WERI-Rb-1 (cell line): ENCODE results near the gene EID2B.
A peak's percentile ranks its signal among the peaks of the same experiment; 100 is the strongest.

Experiments used
- DNase-seq: peaks from one replicate; pipeline ENCODE4 v3.0.0-alpha.2; 2020
- H3K27ac ChIP-seq: fragments of 250-450 bp; sonication (Bioruptor Pico); 2 replicates; pipeline ENCODE4 v1.5.1; 2020; ENCODE audit warnings: mild to moderate bottlenecking, moderate library complexity
- H3K27me3 ChIP-seq: fragments of 250-450 bp; sonication (Bioruptor Pico); 2 replicates; pipeline ENCODE4 v1.5.1; 2021; ENCODE audit warnings: mild to moderate bottlenecking, low read depth, moderate library complexity; ENCODE audit not compliant: insufficient read depth, severe bottlenecking
- H3K36me3 ChIP-seq: fragments of 250-450 bp; sonication (Bioruptor Pico); 2 replicates; pipeline ENCODE4 v1.5.1; 2020; ENCODE audit warnings: mild to moderate bottlenecking, moderate library complexity
- H3K4me3 ChIP-seq: 2 replicates; pipeline ENCODE4 v1.5.1; 2011; ENCODE audit warnings: low read depth, mild to moderate bottlenecking, control low read depth, low read length
- H3K9me3 ChIP-seq: fragments of 250-450 bp; sonication (Bioruptor Pico); 2 replicates; pipeline ENCODE4 v1.5.1; 2021; ENCODE audit warnings: mild to moderate bottlenecking, moderate library complexity; ENCODE audit not compliant: severe bottlenecking
- TF ChIP-seq, protein P1 (sequence below): IDR thresholded peaks from 2 replicates; pipeline ENCODE4 v1.5.1; 2011; ENCODE audit warnings: low read depth, mild to moderate bottlenecking, control low read depth, inconsistent platforms, low read length

Gene EID2B

DNA sequence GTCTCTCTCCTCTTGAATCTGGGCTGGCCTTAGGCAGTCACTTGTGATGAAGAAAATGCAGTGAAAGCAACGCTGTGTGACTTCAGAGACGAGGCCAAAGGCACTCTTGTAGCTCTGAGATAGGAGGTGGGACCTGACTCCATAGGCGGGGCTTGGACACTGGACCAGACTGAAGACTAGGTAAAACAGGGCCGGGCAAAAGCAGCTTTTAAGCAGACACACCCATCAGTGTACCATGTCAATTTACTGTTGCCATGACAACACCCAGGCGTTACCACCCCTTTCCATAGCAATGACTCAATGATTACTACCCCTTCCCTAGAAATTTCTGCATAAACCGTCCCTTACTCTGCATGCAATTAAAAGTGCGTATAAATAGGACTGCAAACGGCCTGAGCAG, 13.9 kb upstream of the EID2B start:
- DNase-seq, result no peak
- TF ChIP-seq, protein P1, sequence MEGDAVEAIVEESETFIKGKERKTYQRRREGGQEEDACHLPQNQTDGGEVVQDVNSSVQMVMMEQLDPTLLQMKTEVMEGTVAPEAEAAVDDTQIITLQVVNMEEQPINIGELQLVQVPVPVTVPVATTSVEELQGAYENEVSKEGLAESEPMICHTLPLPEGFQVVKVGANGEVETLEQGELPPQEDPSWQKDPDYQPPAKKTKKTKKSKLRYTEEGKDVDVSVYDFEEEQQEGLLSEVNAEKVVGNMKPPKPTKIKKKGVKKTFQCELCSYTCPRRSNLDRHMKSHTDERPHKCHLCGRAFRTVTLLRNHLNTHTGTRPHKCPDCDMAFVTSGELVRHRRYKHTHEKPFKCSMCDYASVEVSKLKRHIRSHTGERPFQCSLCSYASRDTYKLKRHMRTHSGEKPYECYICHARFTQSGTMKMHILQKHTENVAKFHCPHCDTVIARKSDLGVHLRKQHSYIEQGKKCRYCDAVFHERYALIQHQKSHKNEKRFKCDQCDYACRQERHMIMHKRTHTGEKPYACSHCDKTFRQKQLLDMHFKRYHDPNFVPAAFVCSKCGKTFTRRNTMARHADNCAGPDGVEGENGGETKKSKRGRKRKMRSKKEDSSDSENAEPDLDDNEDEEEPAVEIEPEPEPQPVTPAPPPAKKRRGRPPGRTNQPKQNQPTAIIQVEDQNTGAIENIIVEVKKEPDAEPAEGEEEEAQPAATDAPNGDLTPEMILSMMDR, result no peak
- Histone ChIP-seq H3K27ac (no peak overlapping the region), H3K27me3 (no peaks in the 10 kb centered on the region), H3K9me3 (no peaks in the 10 kb centered on the region), H3K4me3 (no peak overlapping the region), H3K36me3 (no peaks in the 10 kb centered on the region)

DNA sequence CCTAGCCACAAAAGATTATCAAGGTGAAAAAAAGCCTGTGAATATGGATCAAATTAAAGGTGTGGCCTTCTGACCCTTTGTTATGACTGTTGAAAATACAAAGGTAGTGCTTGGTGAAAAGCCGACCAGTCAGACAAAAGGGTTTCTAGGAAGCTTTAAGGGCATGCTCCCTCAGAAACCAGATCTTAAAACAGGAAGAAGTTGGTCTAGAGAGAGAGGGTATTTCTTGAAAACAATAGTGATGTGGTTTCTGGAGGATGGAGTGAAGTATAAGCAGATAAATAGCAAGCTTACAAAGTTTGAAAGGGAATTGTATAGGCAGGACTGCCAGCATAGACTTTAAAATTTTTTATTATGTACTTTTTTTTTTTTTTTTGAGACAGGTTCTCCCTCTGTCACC, 12.3 kb upstream of the EID2B start:
- Histone ChIP-seq H3K9me3 (no peaks in the 10 kb centered on the region), H3K27me3 (no peaks in the 10 kb centered on the region), H3K36me3 (no peaks in the 10 kb centered on the region), H3K4me3 (no peak overlapping the region), H3K27ac (no peak overlapping the region)
- TF ChIP-seq, protein P1, result no peak
- DNase-seq, result no peak

DNA sequence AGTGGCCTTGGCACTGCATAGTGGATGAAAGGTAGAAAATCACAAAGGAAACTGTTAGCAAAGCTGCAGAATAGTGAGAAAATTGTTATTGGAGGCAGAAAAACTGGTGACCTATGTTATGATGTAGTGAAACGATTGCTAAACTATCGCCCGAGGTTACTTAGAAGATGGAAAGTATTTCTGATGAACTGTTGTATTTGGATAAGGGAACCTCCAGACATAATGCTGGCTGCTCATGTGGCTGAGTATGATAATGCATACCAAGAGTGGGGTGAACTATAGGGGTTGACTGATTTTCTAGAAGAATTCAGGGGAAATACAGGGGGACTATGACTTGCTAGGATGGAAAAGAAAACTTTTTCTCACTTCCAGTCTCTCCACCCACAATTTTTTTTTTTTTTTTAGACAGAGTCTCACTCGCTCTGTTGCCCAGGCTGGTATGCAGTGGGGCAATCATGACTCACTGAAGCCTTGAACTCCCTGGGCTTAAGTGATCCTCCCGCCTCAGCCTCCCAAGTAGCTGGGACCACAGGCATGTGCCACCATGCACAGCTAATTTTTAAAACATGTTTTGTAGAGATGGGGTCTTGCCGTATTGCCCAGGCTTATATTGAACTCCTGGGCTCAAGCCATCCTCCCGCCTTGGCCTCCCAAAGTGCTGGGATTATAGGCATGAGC, 11.7 kb upstream of the EID2B start:
- H3K27me3 ChIP-seq, result no peaks in the 10 kb centered on the region
- no peak for DNase-seq
- no peak overlapping the region for H3K27ac ChIP-seq
- TF ChIP-seq, protein P1, result no peak
- H3K4me3 ChIP-seq, result no peak overlapping the region
- H3K36me3 ChIP-seq, result no peaks in the 10 kb centered on the region
- no peaks in the 10 kb centered on the region for H3K9me3 ChIP-seq

DNA sequence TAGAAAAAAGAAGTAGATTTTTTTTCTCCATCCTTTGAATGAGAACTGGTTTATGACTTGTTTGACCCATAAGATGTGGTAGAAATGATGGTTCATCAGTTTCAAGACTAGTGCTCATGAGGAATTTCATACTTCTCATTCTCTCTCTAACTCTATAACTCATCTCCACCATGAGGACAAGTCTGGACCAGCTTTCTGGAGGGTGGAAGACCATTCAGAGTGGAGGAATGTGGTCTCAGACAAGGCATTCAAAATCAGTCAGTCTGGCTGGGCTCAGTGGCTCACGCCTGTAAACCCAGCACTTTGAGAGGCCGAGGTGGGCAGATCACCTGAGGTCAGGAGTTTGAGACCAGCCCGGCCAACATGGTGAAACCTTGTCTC, 10.8 kb upstream of the EID2B start:
- no peak for DNase-seq
- Histone ChIP-seq H3K36me3 (no peaks in the 10 kb centered on the region), H3K27ac (no peak overlapping the region), H3K9me3 (no peaks in the 10 kb centered on the region), H3K4me3 (no peak overlapping the region), H3K27me3 (no peaks in the 10 kb centered on the region)
- TF ChIP-seq, protein P1, result no peak

DNA sequence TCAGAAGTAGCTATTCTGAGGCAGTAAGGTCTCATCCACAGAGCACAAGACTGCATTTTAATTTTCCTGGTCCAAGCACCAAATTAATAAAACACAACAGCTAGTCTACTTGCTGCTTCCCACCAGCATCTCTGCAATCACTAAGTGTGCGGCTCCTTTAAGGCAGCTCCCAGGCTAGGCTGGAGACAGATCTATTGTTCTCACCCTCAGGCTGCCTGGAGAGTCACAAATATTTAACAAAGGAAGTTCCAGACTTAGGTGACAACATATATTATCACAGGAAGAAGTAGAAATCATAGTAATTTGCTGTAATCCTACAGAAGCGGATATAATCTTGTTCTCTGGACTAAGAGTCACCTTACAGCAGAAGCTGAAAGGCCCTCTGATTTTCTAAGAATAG, 9.6 kb upstream of the EID2B start:
- no peaks in the 10 kb centered on the region for H3K9me3 ChIP-seq
- no peaks in the 10 kb centered on the region; the same call in 1 of the 2 replicates for H3K36me3 ChIP-seq
- DNase-seq, result no peak
- no peak overlapping the region for H3K27ac ChIP-seq
- TF ChIP-seq, protein P1, result no peak
- H3K27me3 ChIP-seq, result no peaks in the 10 kb centered on the region
- no peak overlapping the region for H3K4me3 ChIP-seq

DNA sequence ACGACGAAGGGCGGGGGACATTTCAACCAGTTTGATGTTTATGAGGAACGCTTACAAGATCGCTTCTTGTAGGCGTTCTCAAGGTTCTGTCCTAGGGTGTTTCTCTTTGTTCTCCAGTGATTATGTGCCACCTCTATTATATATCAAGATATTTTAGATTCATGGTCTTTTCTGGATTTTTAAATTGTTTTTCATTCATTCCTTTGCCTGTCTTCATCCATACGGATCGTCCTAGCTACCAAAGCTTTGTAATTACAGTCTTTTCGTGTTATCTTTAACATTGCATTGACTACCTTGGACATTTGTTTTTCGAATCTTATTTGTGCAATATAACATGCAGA, 7.7 kb upstream of the EID2B start:
- Histone ChIP-seq H3K27ac (no peak overlapping the region), H3K4me3 (peak overlapping the region; percentile 92), H3K27me3 (no peaks in the 10 kb centered on the region), H3K9me3 (no peaks in the 10 kb centered on the region), H3K36me3 (no peaks in the 10 kb centered on the region; the same call in 1 of the 2 replicates)
- no peak for DNase-seq
- TF ChIP-seq, protein P1, result no peak
